B cell (primary cell): ENCODE data around the gene GSE1. TPM values are rescaled to one million over a fixed set of nuclear protein-coding genes. Genes with fewer than 3 reads are reported as not detected.
A peak's percentile ranks its signal among the peaks of the same experiment; 100 is the strongest.

Source experiments
- ATAC-seq: fragments of 200-7000 bp; cut with Tn5 transposase; one replicate; pipeline ENCODE4 v1.10.0; 2021; ENCODE audit warnings: low read depth, mild to moderate bottlenecking, moderate number of reproducible peaks, moderate library complexity
- CTCF ChIA-PET: fragments of 350-600 bp; sonication (Branson Sonifier 250); formaldehyde crosslinking; loops from one replicate; lab custom pipeline; 2021; ENCODE audit warnings: antibody characterized with exemption, inconsistent platforms; lab: Charles Lee
- POLR2A ChIA-PET: fragments of 350-600 bp; sonication (Branson Sonifier 250); formaldehyde crosslinking; loops from one replicate; lab custom pipeline; 2021; ENCODE audit warnings: antibody characterized with exemption; lab: Charles Lee
- DNase-seq: peaks from one replicate; pipeline ENCODE4 v3.0.0; 2013
- H2AFZ ChIP-seq: 2 replicates; pipeline ENCODE4 v1.6.1; 2012; ENCODE audit warnings: mild to moderate bottlenecking, low read depth, low read length; ENCODE audit not compliant: insufficient read depth, poor library complexity, severe bottlenecking
- H3K27ac ChIP-seq, 2 donors: 1 replicate in 1 of 2; 2 replicates in 1 of 2; pipeline ENCODE4 v1.5.1; 2012 to 2013; ENCODE audit warnings: low read length in 2 of 2, mild to moderate bottlenecking in 2 of 2, moderate library complexity in 1 of 2
- H3K27me3 ChIP-seq, 4 experiments: fragments of 200-600 bp in 1 of 4; sonication (generic) in 1 of 4; replicated peaks in 1 of 4; 1 replicate in 2 of 4; 2 replicates in 2 of 4; pipeline versions ENCODE4 v1.6.1 to v1.7.0; 2013 to 2016; ENCODE audit warnings: low read length in 3 of 4, mild to moderate bottlenecking in 2 of 4, mixed read lengths in 1 of 4, moderate library complexity in 1 of 4; ENCODE audit not compliant: insufficient read depth in 4 of 4, control insufficient read depth in 3 of 4; ENCODE audit errors: control extremely low read depth in 1 of 4
- H3K36me3 ChIP-seq, 2 experiments: replicated peaks in 1 of 2; 1 replicate in 1 of 2; 2 replicates in 1 of 2; pipeline versions ENCODE4 v1.6.1 to v1.7.1; 2013; ENCODE audit warnings: low read length in 1 of 2; ENCODE audit not compliant: insufficient read depth in 2 of 2, control insufficient read depth in 1 of 2; ENCODE audit errors: control extremely low read depth in 1 of 2, extremely low read depth in 1 of 2
- H3K4me1 ChIP-seq, 2 donors: fragments of 200-600 bp in 1 of 2; sonication (generic) in 1 of 2; 1 replicate in 1 of 2; 2 replicates in 1 of 2; pipeline versions ENCODE4 v1.5.1 to v1.6.1; 2013 to 2017; ENCODE audit warnings: low read length in 2 of 2; ENCODE audit not compliant: control insufficient read depth in 2 of 2, insufficient read depth in 2 of 2
- H3K4me2 ChIP-seq: replicated peaks from 2 replicates; pipeline ENCODE3; 2012; ENCODE audit warnings: mild to moderate bottlenecking, low read depth, low read length; ENCODE audit not compliant: poor library complexity, severe bottlenecking
- H3K4me3 ChIP-seq, 5 experiments: fragments of 200-600 bp in 1 of 5; sonication (generic) in 1 of 5; 1 replicate in 3 of 5; 2 replicates in 2 of 5; pipeline versions ENCODE4 v1.5.1 to v1.7.0; 2011 to 2016; ENCODE audit warnings: low read length in 4 of 5, mild to moderate bottlenecking in 4 of 5, low read depth in 2 of 5, control low read depth in 1 of 5, moderate library complexity in 1 of 5; ENCODE audit not compliant: insufficient read depth in 1 of 5; ENCODE audit errors: control extremely low read depth in 1 of 5, extremely low read depth in 1 of 5
- H3K79me2 ChIP-seq: fragments of 200-600 bp; sonication (generic); one replicate; pipeline ENCODE4 v1.6.0; 2016; ENCODE audit warnings: low read length; ENCODE audit not compliant: control insufficient read depth, insufficient read depth
- H3K9ac ChIP-seq: fragments of 200-600 bp; sonication (generic); 2 replicates; pipeline ENCODE4 v1.6.1; 2017; ENCODE audit warnings: mild to moderate bottlenecking, low read length, moderate library complexity
- H3K9me3 ChIP-seq, 3 donors: one replicate each; pipeline versions ENCODE4 v1.6.1 to v1.7.1; 2013; ENCODE audit warnings: low read length in 2 of 3; ENCODE audit not compliant: control insufficient read depth in 2 of 3, insufficient read depth in 1 of 3; ENCODE audit errors: control extremely low read depth in 1 of 3
- H4K20me1 ChIP-seq: 2 replicates; pipeline ENCODE4 v1.6.0; 2012; ENCODE audit warnings: mild to moderate bottlenecking, low read length; ENCODE audit not compliant: insufficient read depth, control insufficient read depth, poor library complexity, severe bottlenecking
- H3K27ac Mint-ChIP-seq: one replicate; pipeline ENCODE4 v1.8.0; 2021; ENCODE audit warnings: mixed read lengths
- H3K27me3 Mint-ChIP-seq: one replicate; pipeline ENCODE4 v1.8.0; 2021; ENCODE audit warnings: mixed read lengths
- H3K4me1 Mint-ChIP-seq: one replicate; pipeline ENCODE4 v1.8.0; 2021; ENCODE audit warnings: mixed read lengths
- H3K4me3 Mint-ChIP-seq: one replicate; pipeline ENCODE4 v1.8.0; 2021; ENCODE audit warnings: mixed read lengths
- H3K9me3 Mint-ChIP-seq: one replicate; pipeline ENCODE4 v1.8.0; 2022; ENCODE audit warnings: mixed read lengths; ENCODE audit not compliant: insufficient read depth
- CTCF ChIP-seq: fragments of 200-600 bp; IDR thresholded peaks from one replicate; pipeline ENCODE4 v1.8.0; 2022; ENCODE audit warnings: antibody characterized with exemption, mild to moderate bottlenecking
- EZH2 ChIP-seq: IDR thresholded peaks from 2 replicates; pipeline ENCODE4 v1.6.1; 2012; ENCODE audit warnings: borderline replicate concordance, low read depth, mild to moderate bottlenecking, moderate library complexity, low read length; ENCODE audit not compliant: insufficient read depth, poor library complexity, severe bottlenecking
- WGBS: methylation state at CpG from one replicate; pipeline ENCODE4 v1.1.5; 2013; ENCODE audit warnings: missing lambda C conversion rate; ENCODE audit not compliant: insufficient coverage; 5-methylcytosine and 5-hydroxymethylcytosine counted together
- intact Hi-C: fragments of 100-400 bp; cut with micrococcal nuclease; formaldehyde crosslinking; loops from one replicate; pipeline ENCODE4 v1.10.0; 2022
- polyA plus RNA-seq: library from polyadenylated mRNA; depleted of rRNA; stranded (reverse); fragments of >200 nt; gene quantifications from 2 replicates; pipeline ENCODE4 v1.2.3, GENCODE V29; 2012
- total RNA-seq, 2 donors: library from RNA; stranded (reverse); fragments of 120-200 nt in 1 of 2; gene quantifications; 1 replicate in 1 of 2; 2 replicates in 1 of 2; pipeline versions ENCODE4 v1.2.3 to v1.2.4, GENCODE V29; 2013 to 2022

The GSE1 gene
- total and polyA plus RNA-seq, 2 donors (not counting 1 experiment from before 2014, with no cell fraction given), result 57.3 to 76.1 TPM

GRCh38 chr16:85637808-85638647 is 24.9 kb downstream of the GSE1 start:
- DNase-seq (no peak), ATAC-seq (no peak)
- H3K27me3 Mint-ChIP-seq, result no peaks in the 10 kb centered on the region
- peaks cover 0 to 4% (median 0%) of the 10 kb centered on the region in 3 donors for H3K9me3 ChIP-seq
- H3K27me3 ChIP-seq, result no peaks in the 10 kb centered on the region
- intact Hi-C loops, result no loop called here
- peaks cover 100% of the 10 kb centered on the region for H3K79me2 ChIP-seq
- POLR2A ChIA-PET, result no interaction called here
- no peak overlapping the region for H3K4me3 Mint-ChIP-seq
- peaks cover 100% of the 10 kb centered on the region for H4K20me1 ChIP-seq
- H3K36me3 ChIP-seq, result peaks cover 0 to 29% of the 10 kb centered on the region in 2 experiments
- H2AFZ ChIP-seq, result no peak overlapping the region
- H3K4me2 ChIP-seq, result no peak overlapping the region
- no peaks in the 10 kb centered on the region for H3K4me1 ChIP-seq
- peak overlapping the region; percentile 24 for H3K27ac Mint-ChIP-seq
- H3K4me1 Mint-ChIP-seq, result no peaks in the 10 kb centered on the region
- no peaks in the 10 kb centered on the region for H3K9me3 Mint-ChIP-seq
- TF ChIP-seq CTCF, result no peak
- no peak for TF ChIP-seq EZH2
- no peak overlapping the region for H3K9ac ChIP-seq
- CTCF ChIA-PET, result no interaction called here
- 94% methylated on average over 32 of the region's 37 CpGs for WGBS
- no peak overlapping the region for H3K4me3 ChIP-seq
- no peak overlapping the region for H3K27ac ChIP-seq

GRCh38 chr16:85638695-85639409 is 25.7 kb downstream of the GSE1 start:
- WGBS, result 92% methylated on average over 24 of the region's 26 CpGs
- ChIA-PET CTCF (no interaction called here), POLR2A (no interaction called here)
- Histone ChIP-seq H3K4me1 (no peaks in the 10 kb centered on the region), H3K27me3 (no peaks in the 10 kb centered on the region), H3K79me2 (peaks cover 100% of the 10 kb centered on the region), H3K27ac (no peak overlapping the region), H2AFZ (no peak overlapping the region), H4K20me1 (peaks cover 100% of the 10 kb centered on the region), H3K4me3 (no peak overlapping the region), H3K9ac (no peak overlapping the region), H3K4me2 (no peak overlapping the region), H3K9me3 (no peaks in the 10 kb centered on the region), H3K36me3 (peaks cover 0 to 30% of the 10 kb centered on the region in 2 experiments)
- Mint-ChIP-seq H3K27ac (no peak overlapping the region), H3K27me3 (no peaks in the 10 kb centered on the region), H3K4me1 (peaks cover 2% of the 10 kb centered on the region), H3K9me3 (no peaks in the 10 kb centered on the region), H3K4me3 (no peak overlapping the region)
- ATAC-seq (no peak), DNase-seq (no peak)
- intact Hi-C loops, result no loop called here
- TF ChIP-seq CTCF (no peak), EZH2 (no peak)
